ENCODE results near the gene WDCP. TPM values are rescaled to one million over a fixed set of nuclear protein-coding genes. Genes with fewer than 3 reads are reported as not detected.
"Not testable (repeated sequence)": the region's sequence is repeated elsewhere in the genome, so short reads cannot be mapped to it uniquely, and the experiment has no call there.

Gene WDCP
- 1 to 10 TPM; 6.3 to 7.2 TPM for total RNA-seq

- peak; percentile 98 for DNase-seq (ENCODE audit: low spot score)
- Histone ChIP-seq H3K27ac (peak within 1 kb of the TSS; percentile 20 to 58), H3K27me3 (replicated peaks; ENCODE audit: insufficient read depth) (no peaks in the 10 kb centered on the region), H3K4me1 (replicated peaks) (peaks cover 3% of the 10 kb centered on the region), H3K9me3 (no peaks in the 10 kb centered on the region), H3K4me3 (peak within 1 kb of the TSS; percentile 45 to 66), H3K36me3 (no peaks in the 10 kb centered on the region)
- under 1% methylated on average over 34 of the region's 38 CpGs for WGBS
- TF ChIP-seq POLR2A (IDR thresholded peaks at IDR 0.05), result peak; percentile 69
- no peak for TF ChIP-seq CTCF (IDR thresholded peaks at IDR 0.05)
- TF ChIP-seq POLR2AphosphoS5 (IDR thresholded peaks at IDR 0.05), result peak; percentile 93
- intact Hi-C loops (cut with DNase I), result no loop called here
These were observed at the start of gene WDCP for GRCh38 chr2:24046930-24047702. TSS of gene WDCP (minus strand) at chr2:24047391. CDS start at chr2:24039494, 7,897 bp downstream.

- H3K27ac ChIP-seq; H3K27me3 ChIP-seq (replicated peaks; ENCODE audit: insufficient read depth); H3K36me3 ChIP-seq; H3K4me3 ChIP-seq; intact Hi-C loops (cut with DNase I); DNase-seq (ENCODE audit: low spot score); H3K4me1 ChIP-seq (replicated peaks); H3K9me3 ChIP-seq: not testable (repeated sequence)
- WGBS, result 75% methylated on average over 17 of the region's 17 CpGs
These were observed 48.0 kb upstream of the WDCP start for GRCh38 chr2:24095171-24095677.

- WGBS, result 94% methylated on average over 5 of the region's 5 CpGs
- H3K27me3 ChIP-seq (replicated peaks; ENCODE audit: insufficient read depth); DNase-seq (ENCODE audit: low spot score); intact Hi-C loops (cut with DNase I); H3K9me3 ChIP-seq; H3K36me3 ChIP-seq; H3K27ac ChIP-seq; H3K4me1 ChIP-seq (replicated peaks); H3K4me3 ChIP-seq: not testable (repeated sequence)
These were observed 46.1 kb upstream of the WDCP start for GRCh38 chr2:24093270-24093669.

- no peak for DNase-seq (ENCODE audit: low spot score)
- Histone ChIP-seq H3K4me1 (replicated peaks) (no peaks in the 10 kb centered on the region), H3K27ac (no peak overlapping the region), H3K4me3 (no peak overlapping the region), H3K27me3 (replicated peaks; ENCODE audit: insufficient read depth) (no peaks in the 10 kb centered on the region), H3K36me3 (no peaks in the 10 kb centered on the region), H3K9me3 (no peaks in the 10 kb centered on the region)
- TF ChIP-seq POLR2A (IDR thresholded peaks at IDR 0.05), result no peak
- no peak for TF ChIP-seq CTCF (IDR thresholded peaks at IDR 0.05)
- TF ChIP-seq POLR2AphosphoS5 (IDR thresholded peaks at IDR 0.05), result no peak
- WGBS, result 92% methylated on average over 2 of the region's 2 CpGs
- intact Hi-C loops (cut with DNase I), result loop anchor here (10.0 kb wide), 1 partner anchor 296 kb away; no protein-coding TSS in a partner anchor
These were observed 41.7 kb upstream of the WDCP start for GRCh38 chr2:24088821-24089359.

- no peaks in the 10 kb centered on the region for H3K36me3 ChIP-seq
- DNase-seq (ENCODE audit: low spot score), result no peak
- intact Hi-C loops (cut with DNase I), result loop anchor here (10.0 kb wide), 1 partner anchor 298 kb away; no protein-coding TSS in a partner anchor
- no peaks in the 10 kb centered on the region for H3K9me3 ChIP-seq
- 69% methylated on average over 3 of the region's 3 CpGs for WGBS
- peaks cover 3% of the 10 kb centered on the region for H3K4me1 ChIP-seq (replicated peaks)
- TF ChIP-seq CTCF (IDR thresholded peaks at IDR 0.05) (no peak), POLR2A (IDR thresholded peaks at IDR 0.05) (no peak), POLR2AphosphoS5 (IDR thresholded peaks at IDR 0.05) (no peak)
- no peaks in the 10 kb centered on the region for H3K27me3 ChIP-seq (replicated peaks; ENCODE audit: insufficient read depth)
- no peak overlapping the region for H3K27ac ChIP-seq
- no peak overlapping the region for H3K4me3 ChIP-seq
These were observed 39.8 kb upstream of the WDCP start for GRCh38 chr2:24087032-24087431.
